GM19438 (cell line): ENCODE results near the gene POU4F3.
"Not testable (repeated sequence)": the region's sequence is repeated elsewhere in the genome, so short reads cannot be mapped to it uniquely, and the experiment has no call there.

ENCODE experiments used
- ATAC-seq: cut with Tn5 transposase; IDR thresholded peaks from one replicate; pipeline ENCODE4 v1.9.1; 2021; ENCODE audit warnings: low read depth; ENCODE audit not compliant: unreplicated experiment

POU4F3 gene

GRCh38 chr5:146338774-146339714 lies at the start of gene POU4F3:
Gene POU4F3, plus strand, starts transcription at chr5:146338839. Its CDS starts 274 bp downstream, at chr5:146339113.
- ATAC-seq: no peak

- ATAC-seq: no peak
Observed at GRCh38 chr5:146290318-146290717, 48.3 kb upstream of the POU4F3 start.

- ATAC-seq: peak; percentile 71
Observed at GRCh38 chr5:146291421-146292074, 47.1 kb upstream of the POU4F3 start.

GRCh38 chr5:146296245-146296644 lies 42.4 kb upstream of the POU4F3 start:
- ATAC-seq: no peak

- not testable (repeated sequence) for ATAC-seq
Observed at GRCh38 chr5:146298920-146299319, 39.7 kb upstream of the POU4F3 start.

- no peak for ATAC-seq
Observed at GRCh38 chr5:146301626-146302025, 37.0 kb upstream of the POU4F3 start.

GRCh38 chr5:146302406-146302805 lies 36.2 kb upstream of the POU4F3 start:
- no peak for ATAC-seq

- ATAC-seq: no peak
Observed at GRCh38 chr5:146306838-146307237, 31.8 kb upstream of the POU4F3 start.

- no peak for ATAC-seq
Observed at GRCh38 chr5:146307796-146308195, 30.8 kb upstream of the POU4F3 start.

GRCh38 chr5:146310540-146310939 lies 28.1 kb upstream of the POU4F3 start:
- ATAC-seq: no peak

GRCh38 chr5:146311278-146311677 lies 27.4 kb upstream of the POU4F3 start:
- ATAC-seq: no peak

GRCh38 chr5:146313027-146313426 lies 25.6 kb upstream of the POU4F3 start:
- no peak for ATAC-seq

- no peak for ATAC-seq
Observed at GRCh38 chr5:146321571-146321970, 17.1 kb upstream of the POU4F3 start.

GRCh38 chr5:146327257-146327870 lies 11.3 kb upstream of the POU4F3 start:
- no peak for ATAC-seq

- ATAC-seq: no peak
Observed at GRCh38 chr5:146327989-146328388, 10.7 kb upstream of the POU4F3 start.

GRCh38 chr5:146329697-146330096 lies 8.9 kb upstream of the POU4F3 start:
- no peak for ATAC-seq

- ATAC-seq: no peak
Observed at GRCh38 chr5:146331423-146331822, 7.2 kb upstream of the POU4F3 start.

GRCh38 chr5:146334074-146334533 lies 4.5 kb upstream of the POU4F3 start:
- no peak for ATAC-seq

GRCh38 chr5:146336197-146336596 lies 2.4 kb upstream of the POU4F3 start:
- ATAC-seq: no peak

GRCh38 chr5:146337264-146337904 lies 1.3 kb upstream of the POU4F3 start:
- ATAC-seq: no peak

GRCh38 chr5:146337928-146338327 lies 711 bp upstream of the POU4F3 start:
- ATAC-seq: no peak
